Esophagus squamous epithelium (tissue), 5 donors: ENCODE measurements around the gene PRPSAP2. TPM values are rescaled to one million over a fixed set of nuclear protein-coding genes. Genes with fewer than 3 reads are reported as not detected.
"Not testable (repeated sequence)": the region's sequence is repeated elsewhere in the genome, so short reads cannot be mapped to it uniquely, and the experiment has no call there.

Experiments
- DNase-seq: peaks from one replicate; lab custom pipeline; 2025; lab: John Stamatoyannopoulos, UW
- H3K27ac ChIP-seq, 4 donors: fragments of 200-600 bp; sonication (generic); one replicate each; pipeline ENCODE4 v1.5.1; 2016 to 2019; ENCODE audit warnings: mild to moderate bottlenecking in 1 of 4
- H3K27me3 ChIP-seq, 4 donors: fragments of 200-600 bp; sonication (generic); 1 replicate in 3 of 4; 2 replicates in 1 of 4; pipeline versions ENCODE4 v1.5.1 to v1.6.0; 2017 to 2021; ENCODE audit warnings: antibody characterized with exemption in 1 of 4
- H3K36me3 ChIP-seq, 3 donors: fragments of 200-600 bp; sonication (generic); one replicate each; pipeline ENCODE4 v1.5.1; 2016 to 2019
- H3K4me1 ChIP-seq, 3 donors: fragments of 200-600 bp; sonication (generic); one replicate each; pipeline ENCODE4 v1.5.1; 2017 to 2019
- H3K4me3 ChIP-seq, 4 donors: fragments of 200-600 bp; sonication (generic); 1 replicate in 3 of 4; 2 replicates in 1 of 4; pipeline ENCODE4 v1.5.1; 2016 to 2019; ENCODE audit warnings: mild to moderate bottlenecking in 2 of 4, moderate library complexity in 1 of 4
- H3K9me3 ChIP-seq, 3 donors: fragments of 200-600 bp; sonication (generic); one replicate each; pipeline ENCODE4 v1.5.1; 2016 to 2019
- POLR2A ChIP-seq, 4 donors: fragments of 450-650 bp; IDR thresholded peaks; one replicate each; pipeline ENCODE4 v1.6.1; 2017; ENCODE audit warnings: antibody characterized with exemption in 4 of 4, mild to moderate bottlenecking in 4 of 4, moderate library complexity in 3 of 4
- WGBS, 2 donors: methylation state at CpG; one replicate each; pipeline ENCODE4 v1.1.5; 2018; 5-methylcytosine and 5-hydroxymethylcytosine counted together
- intact Hi-C: fragments of 100-400 bp; cut with DNase I; formaldehyde crosslinking; loops from one replicate; pipeline ENCODE4 v1.15.0; 2022
- total RNA-seq, 4 donors: library from RNA; depleted of rRNA; stranded (reverse); fragments of >200 nt; gene quantifications; one replicate each; pipeline ENCODE4 v1.1.0, GENCODE V29; 2016
- TF ChIP-seq, protein P1 (sequence below), 6 experiments: fragments of 450-650 bp in 4 of 6; fragments of 200-600 bp in 2 of 6; sonication (generic) in 2 of 6; IDR thresholded peaks; one replicate each; pipeline ENCODE4 v1.5.1; 2016 to 2019; ENCODE audit warnings: antibody characterized with exemption in 6 of 6, mild to moderate bottlenecking in 4 of 6, moderate library complexity in 4 of 6
- donor health status: DM: yes; HTN: yes; CAD: no.

The PRPSAP2 gene
- total RNA-seq, 4 donors from 2014 or later, result 26.5 to 33.2 (median 28.6) TPM

DNA sequence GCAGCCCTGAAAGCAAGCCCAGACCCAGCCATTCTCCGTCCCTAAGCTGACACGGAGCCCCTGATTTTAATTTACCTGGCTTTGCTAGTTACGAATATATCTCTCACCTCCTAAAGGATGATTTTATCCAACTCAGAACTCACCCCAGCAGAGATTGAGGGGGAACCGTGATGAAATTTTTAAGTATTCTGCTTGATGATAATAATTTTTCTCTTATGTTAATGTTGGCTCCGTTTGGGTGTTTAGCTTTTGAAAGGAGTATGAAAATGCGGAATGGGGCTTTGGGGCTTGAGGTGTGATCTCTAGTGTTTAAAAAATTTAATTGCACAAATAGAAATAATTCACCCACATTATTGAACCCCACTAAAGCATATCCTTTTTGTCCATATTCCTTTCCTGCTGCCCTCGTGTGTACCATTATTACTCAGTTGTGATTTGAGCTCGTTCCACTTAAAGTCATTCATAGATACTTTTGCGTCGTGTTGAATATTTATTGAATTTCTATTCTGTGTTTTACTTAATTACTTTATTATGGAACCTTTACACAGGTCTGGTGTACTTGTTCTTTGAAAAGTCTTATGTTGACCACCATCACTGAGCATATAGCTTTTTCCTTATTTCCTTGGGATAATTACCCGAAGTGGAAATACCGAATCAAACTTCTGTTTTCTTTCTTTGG is 775 bp downstream of the PRPSAP2 start:
- H3K4me3 ChIP-seq, result peak overlapping the region; percentile 67 to 100 (median 92)
- no peaks in the 10 kb centered on the region for H3K9me3 ChIP-seq
- peaks cover 18 to 53% (median 23%) of the 10 kb centered on the region in 3 donors for H3K4me1 ChIP-seq
- no peak for DNase-seq
- intact Hi-C loops, result no loop called here
- 7 to 11% methylated on average over 12 of the region's 12 CpGs for WGBS, 2 donors
- no peaks in the 10 kb centered on the region for H3K27me3 ChIP-seq
- H3K27ac ChIP-seq, result peak overlapping the region; percentile 94 to 100 (median 98)
- H3K36me3 ChIP-seq, result no peaks in the 10 kb centered on the region
- TF ChIP-seq POLR2A (IDR thresholded peaks at IDR 0.05), result no peak
- TF ChIP-seq, protein P1, sequence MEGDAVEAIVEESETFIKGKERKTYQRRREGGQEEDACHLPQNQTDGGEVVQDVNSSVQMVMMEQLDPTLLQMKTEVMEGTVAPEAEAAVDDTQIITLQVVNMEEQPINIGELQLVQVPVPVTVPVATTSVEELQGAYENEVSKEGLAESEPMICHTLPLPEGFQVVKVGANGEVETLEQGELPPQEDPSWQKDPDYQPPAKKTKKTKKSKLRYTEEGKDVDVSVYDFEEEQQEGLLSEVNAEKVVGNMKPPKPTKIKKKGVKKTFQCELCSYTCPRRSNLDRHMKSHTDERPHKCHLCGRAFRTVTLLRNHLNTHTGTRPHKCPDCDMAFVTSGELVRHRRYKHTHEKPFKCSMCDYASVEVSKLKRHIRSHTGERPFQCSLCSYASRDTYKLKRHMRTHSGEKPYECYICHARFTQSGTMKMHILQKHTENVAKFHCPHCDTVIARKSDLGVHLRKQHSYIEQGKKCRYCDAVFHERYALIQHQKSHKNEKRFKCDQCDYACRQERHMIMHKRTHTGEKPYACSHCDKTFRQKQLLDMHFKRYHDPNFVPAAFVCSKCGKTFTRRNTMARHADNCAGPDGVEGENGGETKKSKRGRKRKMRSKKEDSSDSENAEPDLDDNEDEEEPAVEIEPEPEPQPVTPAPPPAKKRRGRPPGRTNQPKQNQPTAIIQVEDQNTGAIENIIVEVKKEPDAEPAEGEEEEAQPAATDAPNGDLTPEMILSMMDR (IDR thresholded peaks at IDR 0.05), result no peak

DNA sequence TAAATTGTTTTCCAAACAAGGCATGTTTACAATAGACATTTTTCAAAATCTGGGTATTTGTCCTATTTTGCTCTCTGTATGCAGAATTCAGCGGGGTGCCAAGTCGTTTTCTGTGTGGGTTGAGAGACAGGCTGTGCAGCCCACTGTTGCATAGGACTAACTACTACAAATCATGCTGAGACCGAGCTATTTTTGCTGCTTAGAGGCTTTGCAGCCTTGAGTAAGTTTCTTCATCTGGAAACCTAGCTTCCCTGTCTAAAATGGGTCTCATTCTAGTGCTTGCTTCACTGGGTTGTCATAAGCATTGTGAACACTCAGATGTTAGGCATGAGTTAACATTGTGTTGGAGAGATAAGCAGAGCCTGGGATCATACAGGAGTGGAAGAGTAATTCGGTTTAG is 1.3 kb downstream of the PRPSAP2 start:
- peak overlapping the region in 3 of 4 donors; percentile 67 to 96 (median 88) for H3K4me3 ChIP-seq
- H3K27me3 ChIP-seq, result no peaks in the 10 kb centered on the region
- H3K36me3 ChIP-seq, result no peaks in the 10 kb centered on the region
- peak overlapping the region in 2 of 4 donors; percentile 94 to 97 for H3K27ac ChIP-seq
- peaks cover 18 to 53% (median 23%) of the 10 kb centered on the region in 3 donors for H3K4me1 ChIP-seq
- TF ChIP-seq, protein P1 (IDR thresholded peaks at IDR 0.05), result no peak
- TF ChIP-seq POLR2A (IDR thresholded peaks at IDR 0.05), result no peak
- no peaks in the 10 kb centered on the region for H3K9me3 ChIP-seq
- WGBS, 2 donors, result 22 to 68% methylated on average over 3 to 4 of the region's 4 CpGs
- intact Hi-C loops, result no loop called here
- no peak for DNase-seq

DNA sequence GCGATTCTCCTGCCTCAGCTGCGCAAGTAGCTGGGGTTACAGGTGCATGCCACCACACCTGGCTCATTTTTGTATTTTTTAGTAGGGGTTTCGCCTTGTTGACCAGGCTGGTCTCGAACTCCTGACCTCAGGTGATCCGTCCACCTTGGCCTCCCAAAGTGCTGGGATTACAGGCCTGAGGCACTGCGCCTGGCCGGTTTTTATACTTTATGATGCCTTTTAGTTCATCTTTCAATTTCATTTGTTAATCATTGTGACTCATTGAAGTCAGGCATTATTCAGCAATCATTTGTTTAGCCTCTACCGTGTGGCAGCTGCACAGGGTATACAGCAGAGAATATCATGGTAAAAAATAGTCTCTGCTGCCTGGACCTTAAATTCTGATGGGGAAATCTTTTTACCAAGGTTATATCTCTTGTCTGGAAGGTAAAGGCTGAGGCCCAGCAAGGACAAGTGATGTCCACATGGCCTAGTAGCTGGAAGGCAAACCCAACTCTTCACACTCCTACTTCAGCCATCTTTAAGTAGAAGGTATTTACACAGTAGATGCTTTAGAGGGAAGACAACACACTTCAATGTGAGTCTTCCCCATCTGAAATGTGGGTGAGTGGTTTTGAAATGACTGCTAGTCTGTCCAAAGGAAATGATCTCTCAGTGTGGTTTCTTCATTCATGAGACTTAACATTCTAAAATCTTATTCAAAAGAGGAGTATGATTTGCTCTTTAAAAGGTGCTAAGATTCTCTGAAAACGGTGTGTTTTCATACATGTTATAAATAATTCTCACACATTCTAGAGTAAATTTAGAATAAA is 2.4 kb downstream of the PRPSAP2 start:
- intact Hi-C loops, result no loop called here
- Histone ChIP-seq H3K27ac (peak overlapping the region in 3 of 4 donors; percentile 5 to 10 (median 6)), H3K36me3 (peaks cover 0 to 3% (median 0%) of the 10 kb centered on the region in 3 donors), H3K9me3 (no peaks in the 10 kb centered on the region), H3K4me1 (peaks cover 17 to 49% (median 20%) of the 10 kb centered on the region in 3 donors), H3K4me3 (no peak overlapping the region), H3K27me3 (no peaks in the 10 kb centered on the region)
- DNase-seq, result no peak
- WGBS, 2 donors, result 64 to 70% methylated on average over 9 of the region's 9 CpGs
- no peak for TF ChIP-seq POLR2A (IDR thresholded peaks at IDR 0.05)
- TF ChIP-seq, protein P1 (IDR thresholded peaks at IDR 0.05), result no peak

DNA sequence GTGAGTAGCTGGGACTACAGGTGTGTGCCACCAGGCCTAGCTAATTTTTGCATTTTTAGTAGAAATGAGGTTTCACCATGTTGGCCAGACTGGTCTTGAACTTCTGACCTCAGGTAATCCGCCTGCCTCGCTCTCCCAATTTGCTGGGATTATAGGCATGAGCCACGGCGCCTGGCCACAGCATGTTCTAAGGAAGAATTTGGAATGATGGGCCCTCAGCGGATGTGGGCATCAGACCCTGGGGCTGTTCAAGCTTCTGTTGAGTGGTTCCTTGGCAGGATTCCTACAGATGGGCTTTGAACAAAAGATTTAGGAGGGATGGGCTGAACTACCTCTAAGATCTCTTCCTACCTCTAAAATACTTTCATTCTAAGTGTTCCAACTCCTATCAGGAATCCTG is 4.1 kb downstream of the PRPSAP2 start:
- H3K4me1 ChIP-seq, result peaks cover 9 to 35% (median 14%) of the 10 kb centered on the region in 3 donors
- TF ChIP-seq POLR2A (IDR thresholded peaks at IDR 0.05), result no peak
- TF ChIP-seq, protein P1 (IDR thresholded peaks at IDR 0.05), result no peak
- no peak for DNase-seq
- 80 to 100% methylated on average over 1 to 2 of the region's 5 CpGs for WGBS, 2 donors
- H3K4me3 ChIP-seq, result no peak overlapping the region
- H3K9me3 ChIP-seq, result no peaks in the 10 kb centered on the region
- peaks cover 0 to 17% (median 8%) of the 10 kb centered on the region in 3 donors for H3K36me3 ChIP-seq
- no peaks in the 10 kb centered on the region for H3K27me3 ChIP-seq
- no peak overlapping the region for H3K27ac ChIP-seq
- intact Hi-C loops, result no loop called here

DNA sequence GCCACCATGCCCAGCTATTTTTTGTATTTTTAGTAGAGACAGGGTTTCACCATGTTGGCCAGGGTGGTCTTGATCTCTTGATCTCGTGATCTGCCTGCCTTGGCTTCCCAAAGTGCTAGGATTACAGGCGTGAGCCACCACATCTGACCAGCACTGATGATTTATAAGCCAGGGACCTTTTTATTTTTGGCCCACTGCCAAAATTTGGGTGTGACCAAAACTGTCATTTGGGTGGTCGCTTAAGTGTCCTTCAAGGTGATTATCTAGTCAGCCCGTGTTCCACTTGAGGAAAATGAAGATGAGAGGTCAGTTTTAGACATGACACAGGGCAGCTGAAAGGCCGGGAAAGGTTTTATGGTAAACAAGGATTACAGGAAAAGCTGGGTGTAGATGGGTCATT is 7.1 kb downstream of the PRPSAP2 start:
- H3K9me3 ChIP-seq, H3K4me1 ChIP-seq, H3K27ac ChIP-seq, DNase-seq, H3K27me3 ChIP-seq, H3K4me3 ChIP-seq, intact Hi-C loops: not testable (repeated sequence)
- peaks cover 0 to 47% (median 13%) of the 10 kb centered on the region in 3 donors for H3K36me3 ChIP-seq
- WGBS, 2 donors, result 39 to 47% methylated on average over 5 of the region's 5 CpGs
